Heart left ventricle (tissue), 16 donors: ENCODE data around the gene CAP1. TPM values are rescaled to one million over a fixed set of nuclear protein-coding genes. Genes with fewer than 3 reads are reported as not detected.
A peak's percentile ranks its signal among the peaks of the same experiment; 100 is the strongest.

Experiments used
- ATAC-seq, 4 donors: fragments of 200-7000 bp; cut with Tn5 transposase; one replicate each; pipeline ENCODE4 v1.9.1; 2020 to 2022; ENCODE audit warnings: moderate library complexity in 4 of 4, mild to moderate bottlenecking in 3 of 4, moderate number of reproducible peaks in 1 of 4
- DNase-seq, 5 donors: peaks; one replicate each; pipeline ENCODE4 v3.0.0-alpha.2; 2020
- H3K27ac ChIP-seq, 12 donors: fragments of 200-600 bp; sonication (generic) in 4 of 12; one replicate each; pipeline versions ENCODE4 v1.5.0 to v1.8.0; 2016 to 2022; ENCODE audit warnings: mild to moderate bottlenecking in 2 of 12
- H3K27me3 ChIP-seq, 9 donors: fragments of 200-600 bp; sonication (generic) in 2 of 9; one replicate each; pipeline versions ENCODE4 v1.5.1 to v1.8.0; 2016 to 2022; ENCODE audit warnings: mild to moderate bottlenecking in 3 of 9
- H3K36me3 ChIP-seq, 9 donors: fragments of 200-600 bp; sonication (generic) in 2 of 9; one replicate each; pipeline versions ENCODE4 v1.5.0 to v1.8.0; 2018 to 2022; ENCODE audit warnings: mild to moderate bottlenecking in 2 of 9
- H3K4me1 ChIP-seq, 12 donors: fragments of 200-600 bp; sonication (generic) in 4 of 12; one replicate each; pipeline versions ENCODE4 v1.5.0 to v1.8.0; 2016 to 2022; ENCODE audit warnings: mild to moderate bottlenecking in 3 of 12
- H3K4me3 ChIP-seq, 12 donors: fragments of 200-600 bp; sonication (generic) in 4 of 12; one replicate each; pipeline versions ENCODE4 v1.5.0 to v1.8.0; 2017 to 2022; ENCODE audit warnings: mild to moderate bottlenecking in 9 of 12, moderate library complexity in 4 of 12
- H3K9me3 ChIP-seq, 12 donors: fragments of 200-600 bp; sonication (generic) in 4 of 12; one replicate each; pipeline versions ENCODE4 v1.5.0 to v1.8.0; 2016 to 2022; ENCODE audit warnings: mild to moderate bottlenecking in 1 of 12
- CTCF ChIP-seq, 12 donors: fragments of 200-600 bp; sonication (generic) in 4 of 12; IDR thresholded peaks; one replicate each; pipeline versions ENCODE4 v1.5.0 to v1.8.0; 2018 to 2022; ENCODE audit warnings: antibody characterized with exemption in 12 of 12, mild to moderate bottlenecking in 5 of 12
- POLR2A ChIP-seq, 2 donors: fragments of 450-650 bp; IDR thresholded peaks; one replicate each; pipeline ENCODE4 v1.6.1; 2017; ENCODE audit warnings: antibody characterized with exemption in 2 of 2, mild to moderate bottlenecking in 2 of 2, moderate library complexity in 2 of 2
- WGBS, 4 donors: extraction: QIAGEN DNeasy Blood & Tissue Kit in 2 of 4; methylation state at CpG; one replicate each; pipeline versions ENCODE4 v1.1.5 to v1.1.7; 2013 to 2018; 5-methylcytosine and 5-hydroxymethylcytosine counted together
- intact Hi-C, 10 donors: fragments of 100-400 bp; cut with DNase I; formaldehyde crosslinking; loops; one replicate each; pipeline versions ENCODE4 v1.11.1 to v1.14.2; 2022
- polyA plus RNA-seq, 2 donors: library from polyadenylated mRNA; stranded (reverse); fragments of 200-250 nt; gene quantifications; one replicate each; pipeline ENCODE4 v1.2.3, GENCODE V29; 2013
- total RNA-seq, 9 donors: library from RNA; depleted of rRNA in 2 of 9; stranded (reverse); fragments of >200 nt in 2 of 9; fragmentation: NEBNext Ultra II Directional in 3 of 9; extraction: Animal tissue kit (Norgen Biotek cat#: 25700) in 3 of 9; gene quantifications; one replicate each; pipeline versions ENCODE4 v1.1.0 to v1.2.4, GENCODE V29; 2016 to 2023
- donor health status: ischemic (EF 13 %, LVEDD 7.1; RV severe dilation, severe dysfunction).
- donor health status: healthy with polysubstance abuse.
- donor health status: DM: no; HTN: yes; CAD: no.
- donor health status: DM: no; HTN: no; CAD: no.
- donor health status: ischemic (EF 25% LVEDD 6.9; RV normal size, moderate dysfunction).
- donor health status: ischemic (EF 25% LVEDD 5.7; RV mildly dilated, moderate dysfunction).
- donor health status: healthy.
- donor health status: DM: yes; HTN: yes; CAD: no.
- donor health status: ischemic (EF 35%, LVEDD 5.7; RV mildly dilated, moderate dysfunction).
- donor health status: nonischemic (EF 11% LVEDD 7.7; RV severe dilation, severe dysfunction).
- donor health status: DM: yes; HTN: yes; CAD: no.
- donor health status: PGD.
- donor health status: ischemic (EF 29% LVEDD 5.4; RV normal size, mild dysfunction).
- donor health status: nonischemic (EF 23%, LVEDD 6.1; RV moderate dilation, normal function).

Gene CAP1
- total and polyA plus RNA-seq, 11 donors: 23.8 to 249 (median 69.9) TPM

GRCh38 chr1:40058097-40058452 lies 17.5 kb downstream of the CAP1 start:
- DNase-seq (no peak), ATAC-seq (no peak)
- H3K36me3 ChIP-seq: peaks cover 0 to 75% (median 35%) of the 10 kb centered on the region in 9 donors
- peaks cover 14 to 97% (median 69%) of the 10 kb centered on the region in 12 donors for H3K4me1 ChIP-seq
- TF ChIP-seq CTCF (IDR thresholded peaks at IDR 0.05) (no peak), POLR2A (IDR thresholded peaks at IDR 0.05) (no peak)
- peak overlapping the region in 10 of 12 donors; percentile 28 to 88 (median 56) for H3K27ac ChIP-seq
- H3K9me3 ChIP-seq: no peaks in the 10 kb centered on the region
- 86 to 100% (median 91%) methylated on average over 1 of the region's 1 CpG for WGBS, 4 donors
- no peak overlapping the region for H3K4me3 ChIP-seq
- intact Hi-C loops: loop anchor here in 2 of 10 donors (2.0 kb wide), 2 partner anchors 13 to 17 kb away; partner anchors contain the start of gene CAP1 (in 1 of the 2)
- H3K27me3 ChIP-seq: no peaks in the 10 kb centered on the region

- TF ChIP-seq POLR2A (IDR thresholded peaks at IDR 0.05): no peak
- no peak for TF ChIP-seq CTCF (IDR thresholded peaks at IDR 0.05)
- DNase-seq (no peak), ATAC-seq (peak in 1 of 4 donors; percentile 33)
- peaks cover 0 to 81% (median 41%) of the 10 kb centered on the region in 9 donors for H3K36me3 ChIP-seq
- peak overlapping the region in 1 of 12 donors; percentile 12 for H3K4me3 ChIP-seq
- 61 to 75% (median 70%) methylated on average over 7 of the region's 7 CpGs for WGBS, 4 donors
- H3K4me1 ChIP-seq: peaks cover 14 to 97% (median 67%) of the 10 kb centered on the region in 12 donors
- no peaks in the 10 kb centered on the region for H3K9me3 ChIP-seq
- peak overlapping the region in 11 of 12 donors; percentile 23 to 88 (median 52) for H3K27ac ChIP-seq
- intact Hi-C loops: loop anchor here in 2 of 10 donors (2.0 kb wide), 2 partner anchors 14 to 18 kb away; partner anchors contain the start of gene CAP1 (in 1 of the 2)
- no peaks in the 10 kb centered on the region for H3K27me3 ChIP-seq
Measured at GRCh38 chr1:40058453-40059337, 18.2 kb downstream of the CAP1 start.

GRCh38 chr1:40059338-40059959 lies 18.9 kb downstream of the CAP1 start:
- Histone ChIP-seq H3K4me1 (peaks cover 14 to 97% (median 64%) of the 10 kb centered on the region in 12 donors), H3K4me3 (peak overlapping the region in 2 of 12 donors; percentile 12 to 17), H3K27me3 (no peaks in the 10 kb centered on the region), H3K9me3 (no peaks in the 10 kb centered on the region), H3K27ac (peak overlapping the region in 11 of 12 donors; percentile 23 to 88 (median 52)), H3K36me3 (peaks cover under 1 to 89% (median 49%) of the 10 kb centered on the region in 9 donors)
- WGBS, 4 donors: 54 to 60% (median 58%) methylated on average over 4 of the region's 4 CpGs
- intact Hi-C loops: loop anchor here in 2 of 10 donors (2.0 kb wide), 2 partner anchors 15 to 19 kb away; partner anchors contain the start of gene CAP1 (in 1 of the 2)
- ATAC-seq (peak; percentile 43 to 86 (median 71)), DNase-seq (no peak)
- no peak for TF ChIP-seq CTCF (IDR thresholded peaks at IDR 0.05)
- no peak for TF ChIP-seq POLR2A (IDR thresholded peaks at IDR 0.05)
